ENCODE results near the gene RILPL2. TPM values are rescaled to one million over a fixed set of nuclear protein-coding genes. Genes with fewer than 3 reads are reported as not detected.

The RILPL2 gene
- total and polyA plus RNA-seq, 4 donors, result 1.8 to 2.1 (median 2.0) TPM

GRCh38 chr12:123395236-123395635 is 41.2 kb downstream of the RILPL2 start (continued):
- TF ChIP-seq, protein P1, sequence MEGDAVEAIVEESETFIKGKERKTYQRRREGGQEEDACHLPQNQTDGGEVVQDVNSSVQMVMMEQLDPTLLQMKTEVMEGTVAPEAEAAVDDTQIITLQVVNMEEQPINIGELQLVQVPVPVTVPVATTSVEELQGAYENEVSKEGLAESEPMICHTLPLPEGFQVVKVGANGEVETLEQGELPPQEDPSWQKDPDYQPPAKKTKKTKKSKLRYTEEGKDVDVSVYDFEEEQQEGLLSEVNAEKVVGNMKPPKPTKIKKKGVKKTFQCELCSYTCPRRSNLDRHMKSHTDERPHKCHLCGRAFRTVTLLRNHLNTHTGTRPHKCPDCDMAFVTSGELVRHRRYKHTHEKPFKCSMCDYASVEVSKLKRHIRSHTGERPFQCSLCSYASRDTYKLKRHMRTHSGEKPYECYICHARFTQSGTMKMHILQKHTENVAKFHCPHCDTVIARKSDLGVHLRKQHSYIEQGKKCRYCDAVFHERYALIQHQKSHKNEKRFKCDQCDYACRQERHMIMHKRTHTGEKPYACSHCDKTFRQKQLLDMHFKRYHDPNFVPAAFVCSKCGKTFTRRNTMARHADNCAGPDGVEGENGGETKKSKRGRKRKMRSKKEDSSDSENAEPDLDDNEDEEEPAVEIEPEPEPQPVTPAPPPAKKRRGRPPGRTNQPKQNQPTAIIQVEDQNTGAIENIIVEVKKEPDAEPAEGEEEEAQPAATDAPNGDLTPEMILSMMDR (IDR thresholded peaks at IDR 0.05; ENCODE audit: low read depth, low read length, missing input control), result no peak
- TF ChIP-seq FOXA1 (IDR thresholded peaks at IDR 0.05), result no peak

- Histone ChIP-seq H3K36me3 (ENCODE audit: control insufficient read depth in 4 of 4, insufficient read depth in 3 of 4, low read depth in 1 of 4, low read length in 3 of 4) (peaks cover 6 to 37% (median 33%) of the 10 kb centered on the region in 4 donors), H3K4me1 (ENCODE audit: control insufficient read depth in 4 of 4, insufficient read depth in 4 of 4, low read length in 3 of 4) (peaks cover 7 to 17% (median 11%) of the 10 kb centered on the region in 4 donors), H3K4me3 (ENCODE audit: low read depth in 1 of 3, low read length in 3 of 3) (no peak overlapping the region), H3K27ac (ENCODE audit: low read depth in 1 of 2, low read length in 2 of 2) (no peak overlapping the region), H3K27me3 (ENCODE audit: control insufficient read depth in 4 of 4, insufficient read depth in 4 of 4, low read length in 3 of 4) (no peaks in the 10 kb centered on the region), H3K9me3 (ENCODE audit: control insufficient read depth in 4 of 4, low read length in 3 of 4) (no peaks in the 10 kb centered on the region), H3K9ac (ENCODE audit: low read depth in 1 of 2, low read length in 2 of 2) (no peak overlapping the region)
- no peak for DNase-seq (ENCODE audit: low spot score)
- TF ChIP-seq GABPA (IDR thresholded peaks at IDR 0.05 in 1 of 2, conservative IDR thresholded peaks at IDR 0.05 in 1 of 2) (no peak), HNF4G (IDR thresholded peaks at IDR 0.05) (no peak), FOXA1 (IDR thresholded peaks at IDR 0.05) (no peak), MAX (IDR thresholded peaks at IDR 0.05) (no peak), RAD21 (IDR thresholded peaks at IDR 0.05) (no peak), HNF4A (conservative IDR thresholded peaks at IDR 0.05) (no peak), EGR1 (IDR thresholded peaks at IDR 0.05; ENCODE audit: low read depth in 2 of 2) (no peak), FOXA2 (IDR thresholded peaks at IDR 0.05) (no peak), SP1 (IDR thresholded peaks at IDR 0.05) (no peak), ATF3 (IDR thresholded peaks at IDR 0.05) (no peak), NR2F2 (IDR thresholded peaks at IDR 0.05) (no peak), REST (IDR thresholded peaks at IDR 0.05) (no peak), YY1 (IDR thresholded peaks at IDR 0.05) (no peak), RXRA (IDR thresholded peaks at IDR 0.05) (no peak), JUND (IDR thresholded peaks at IDR 0.05) (no peak), TAF1 (conservative IDR thresholded peaks at IDR 0.05) (no peak)
- TF ChIP-seq, protein P2, sequence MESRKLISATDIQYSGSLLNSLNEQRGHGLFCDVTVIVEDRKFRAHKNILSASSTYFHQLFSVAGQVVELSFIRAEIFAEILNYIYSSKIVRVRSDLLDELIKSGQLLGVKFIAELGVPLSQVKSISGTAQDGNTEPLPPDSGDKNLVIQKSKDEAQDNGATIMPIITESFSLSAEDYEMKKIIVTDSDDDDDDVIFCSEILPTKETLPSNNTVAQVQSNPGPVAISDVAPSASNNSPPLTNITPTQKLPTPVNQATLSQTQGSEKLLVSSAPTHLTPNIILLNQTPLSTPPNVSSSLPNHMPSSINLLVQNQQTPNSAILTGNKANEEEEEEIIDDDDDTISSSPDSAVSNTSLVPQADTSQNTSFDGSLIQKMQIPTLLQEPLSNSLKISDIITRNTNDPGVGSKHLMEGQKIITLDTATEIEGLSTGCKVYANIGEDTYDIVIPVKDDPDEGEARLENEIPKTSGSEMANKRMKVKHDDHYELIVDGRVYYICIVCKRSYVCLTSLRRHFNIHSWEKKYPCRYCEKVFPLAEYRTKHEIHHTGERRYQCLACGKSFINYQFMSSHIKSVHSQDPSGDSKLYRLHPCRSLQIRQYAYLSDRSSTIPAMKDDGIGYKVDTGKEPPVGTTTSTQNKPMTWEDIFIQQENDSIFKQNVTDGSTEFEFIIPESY (IDR thresholded peaks at IDR 0.05), result no peak
- TF ChIP-seq, protein P1 (IDR thresholded peaks at IDR 0.05; ENCODE audit: low read depth, low read length, missing input control), result no peak
- 93% methylated on average over 4 of the region's 4 CpGs for WGBS
Observed at GRCh38 chr12:123393747-123394146, 42.7 kb downstream of the RILPL2 start.
